Middle frontal gyrus (tissue), 1 donor: Measurements from ENCODE around the gene RAD51B.

Experiments
- DNase-seq: peaks from one replicate; pipeline ENCODE4 v3.0.0-alpha.2; 2015; ENCODE audit warnings: low spot score; ENCODE audit errors: extremely low spot score

The RAD51B gene

GRCh38 chr14:68644101-68644500, 824.5 kb downstream of the RAD51B start:
- no peak for DNase-seq

GRCh38 chr14:68645371-68645770, 825.8 kb downstream of the RAD51B start:
- no peak for DNase-seq

- DNase-seq = no peak
These were observed 830.1 kb downstream of the RAD51B start for GRCh38 chr14:68649476-68650189.

GRCh38 chr14:68650404-68650994, 830.9 kb downstream of the RAD51B start:
- DNase-seq = no peak

DNA sequence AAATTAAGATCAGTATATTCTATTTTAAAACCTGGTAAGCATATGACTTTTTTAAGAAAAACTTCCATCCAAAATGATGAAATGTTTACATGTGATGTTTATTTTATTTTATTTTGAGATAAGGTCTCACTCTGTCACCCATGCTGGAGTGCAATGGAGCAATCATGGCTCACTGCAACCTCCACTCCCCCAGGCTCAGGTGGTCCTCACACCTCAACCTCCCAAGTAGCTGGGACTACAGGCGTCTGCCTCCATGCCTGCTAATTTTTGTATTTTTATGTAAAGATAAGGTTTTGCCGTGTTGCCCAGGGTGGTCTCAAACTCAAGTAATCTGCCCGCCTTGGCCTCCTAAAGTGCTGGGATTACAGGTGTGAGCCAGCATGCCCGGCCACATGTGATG, 831.5 kb downstream of the RAD51B start:
- no peak for DNase-seq

DNA sequence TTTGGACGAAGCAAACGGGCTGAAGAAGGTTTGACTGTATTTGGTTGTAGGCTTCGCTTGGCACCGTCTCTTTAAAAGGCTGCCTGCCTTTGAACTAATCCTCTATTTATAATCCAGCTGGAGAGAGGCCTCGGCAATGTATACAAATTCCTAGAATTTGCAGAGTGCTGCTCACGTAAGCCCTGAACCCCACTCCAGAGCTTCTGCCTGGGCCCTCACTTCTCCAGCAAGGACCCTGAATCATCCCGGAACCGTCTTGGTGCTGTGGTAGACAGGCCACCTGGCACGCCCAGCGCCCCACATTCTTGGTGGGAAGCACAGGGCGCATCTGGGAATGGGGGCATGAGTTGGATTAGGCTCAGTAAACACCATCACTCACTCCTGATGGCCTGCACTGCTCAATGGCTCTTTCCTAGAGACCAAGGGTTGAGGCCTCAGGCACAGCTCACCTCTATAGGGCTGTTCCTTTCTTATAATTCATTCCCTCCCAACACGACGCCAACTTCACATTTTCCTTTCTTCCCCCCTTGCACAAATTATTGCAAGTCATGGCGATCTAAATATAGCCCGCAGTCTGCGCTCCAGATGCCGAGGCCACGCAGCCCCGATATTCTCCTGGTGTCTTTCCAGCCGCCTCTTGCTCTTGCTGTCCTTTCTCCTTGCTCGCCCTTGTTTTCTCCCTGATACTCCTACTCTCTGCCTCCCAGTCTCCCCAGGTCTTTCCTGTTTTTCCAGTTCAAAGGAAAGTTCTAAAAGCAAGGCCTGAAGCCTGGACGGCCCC, 832.3 kb downstream of the RAD51B start:
- DNase-seq = no peak

DNA sequence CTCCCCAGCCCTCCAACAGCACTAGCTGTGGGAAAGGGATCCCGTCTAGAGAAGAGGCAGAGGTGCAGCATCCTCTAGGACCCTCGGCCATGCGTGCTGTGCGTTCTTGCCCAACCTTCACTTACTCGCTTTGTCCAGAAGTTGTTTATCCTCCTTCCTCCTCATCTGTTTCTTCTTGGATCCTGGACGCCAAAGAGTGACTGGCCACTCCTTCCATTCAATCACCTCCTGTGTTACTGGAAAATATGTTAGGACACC, 832.8 kb downstream of the RAD51B start:
- no peak for DNase-seq

DNA sequence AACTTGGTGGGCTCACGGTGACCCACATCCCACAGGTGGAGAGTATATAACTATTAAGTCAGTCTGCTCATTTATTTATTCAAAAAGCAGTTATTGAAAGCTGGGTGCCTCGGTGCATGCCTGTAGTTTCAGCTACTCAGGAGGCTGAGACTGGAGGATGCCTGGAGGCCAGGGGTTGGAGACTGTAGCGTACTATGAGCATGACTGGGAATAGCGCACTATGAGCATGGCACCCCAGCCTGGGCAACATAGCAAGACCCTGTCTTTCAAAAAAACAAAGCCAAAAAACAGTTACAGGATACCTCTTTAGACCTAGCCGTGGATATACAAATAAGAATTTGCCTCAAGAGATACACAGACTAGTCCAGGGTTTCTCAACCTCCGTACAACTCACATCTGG, 833.5 kb downstream of the RAD51B start:
- DNase-seq = no peak

DNA sequence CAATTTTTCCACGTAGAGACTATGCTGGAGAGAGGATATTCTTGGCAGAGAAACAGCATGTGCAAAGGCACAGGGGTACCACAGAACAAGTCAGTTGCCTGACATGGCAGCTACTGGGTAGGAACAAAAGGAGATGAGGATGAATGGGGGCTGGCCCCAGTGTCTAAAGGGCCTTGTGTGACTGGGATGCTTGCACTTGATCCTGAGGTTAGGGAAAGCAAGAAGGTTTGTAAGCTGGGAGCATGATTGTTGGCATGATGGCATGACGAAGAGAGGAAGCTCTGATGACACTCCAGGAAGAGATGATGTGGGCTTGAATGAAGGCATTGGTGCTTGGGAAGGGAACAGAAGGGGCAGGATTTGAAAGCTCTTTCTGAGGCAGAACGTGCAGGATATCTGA, 834.2 kb downstream of the RAD51B start:
- no peak for DNase-seq

DNA sequence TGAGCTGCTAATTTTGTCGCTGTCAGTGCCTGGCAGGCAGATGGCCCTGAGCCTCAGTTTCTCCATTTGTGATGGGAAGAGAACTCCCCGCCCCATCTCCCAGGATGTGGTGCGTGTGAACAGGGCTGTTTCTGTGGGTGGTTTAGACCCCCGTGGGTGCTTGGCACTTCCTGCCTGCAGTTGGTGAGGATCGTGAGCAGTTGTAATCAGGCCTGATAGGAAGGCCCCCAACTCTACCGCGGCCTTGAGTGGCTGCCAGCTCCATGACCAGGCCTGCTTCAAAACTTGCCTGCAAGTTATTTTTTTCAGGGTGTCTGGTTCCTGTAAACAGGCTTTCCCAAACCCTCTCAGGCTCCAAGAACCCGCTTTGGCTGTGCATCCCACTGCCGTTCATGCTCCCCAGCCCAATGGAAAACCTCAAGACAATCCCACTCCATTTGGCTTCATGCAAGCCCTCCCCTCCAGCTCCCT, 834.9 kb downstream of the RAD51B start:
- no peak for DNase-seq

- DNase-seq = no peak
These were observed 835.6 kb downstream of the RAD51B start for GRCh38 chr14:68655021-68655831.

DNA sequence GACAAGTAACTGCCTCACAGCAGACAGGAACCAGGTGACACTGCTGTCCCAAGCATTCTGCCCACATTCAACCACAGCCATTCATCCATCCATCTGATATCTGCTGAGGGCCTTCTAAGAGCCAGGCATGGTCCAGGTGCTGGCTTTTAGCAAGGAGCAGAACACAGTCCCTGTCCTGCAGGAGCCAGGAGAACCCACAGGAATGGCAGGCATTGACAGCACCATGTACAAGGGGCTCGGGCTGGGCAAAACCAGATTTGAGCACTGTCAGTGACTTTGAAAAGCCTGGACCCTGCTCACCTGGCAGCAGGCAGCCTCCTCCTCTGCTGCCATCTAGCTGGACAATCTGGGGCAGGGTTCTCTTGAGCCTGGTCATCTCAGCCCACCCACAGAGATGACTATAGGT, 836.3 kb downstream of the RAD51B start:
- DNase-seq = no peak

DNA sequence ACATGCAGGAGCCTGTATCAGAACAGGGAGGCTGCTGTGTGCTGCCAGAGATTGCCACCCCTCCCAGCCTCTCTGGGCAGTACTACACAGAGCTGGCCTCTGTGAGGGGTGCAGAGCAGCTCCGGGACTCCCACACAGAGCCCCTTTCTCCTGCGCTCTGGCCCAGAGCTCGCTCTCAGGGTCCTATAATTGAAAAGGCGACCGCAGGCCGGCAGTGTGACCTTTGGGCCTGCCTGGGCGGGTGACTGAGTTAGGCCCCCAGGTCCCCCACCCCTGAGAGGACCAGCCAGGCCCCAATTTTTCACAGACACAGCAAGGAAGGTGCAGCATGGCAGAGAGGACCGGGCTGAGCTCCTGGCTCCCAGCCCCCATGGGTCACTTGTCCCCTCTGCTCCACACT, 836.9 kb downstream of the RAD51B start:
- DNase-seq = no peak

GRCh38 chr14:68657300-68658028, 837.9 kb downstream of the RAD51B start:
- DNase-seq = no peak

- no peak for DNase-seq
These were observed 838.5 kb downstream of the RAD51B start for GRCh38 chr14:68658029-68658509.

DNA sequence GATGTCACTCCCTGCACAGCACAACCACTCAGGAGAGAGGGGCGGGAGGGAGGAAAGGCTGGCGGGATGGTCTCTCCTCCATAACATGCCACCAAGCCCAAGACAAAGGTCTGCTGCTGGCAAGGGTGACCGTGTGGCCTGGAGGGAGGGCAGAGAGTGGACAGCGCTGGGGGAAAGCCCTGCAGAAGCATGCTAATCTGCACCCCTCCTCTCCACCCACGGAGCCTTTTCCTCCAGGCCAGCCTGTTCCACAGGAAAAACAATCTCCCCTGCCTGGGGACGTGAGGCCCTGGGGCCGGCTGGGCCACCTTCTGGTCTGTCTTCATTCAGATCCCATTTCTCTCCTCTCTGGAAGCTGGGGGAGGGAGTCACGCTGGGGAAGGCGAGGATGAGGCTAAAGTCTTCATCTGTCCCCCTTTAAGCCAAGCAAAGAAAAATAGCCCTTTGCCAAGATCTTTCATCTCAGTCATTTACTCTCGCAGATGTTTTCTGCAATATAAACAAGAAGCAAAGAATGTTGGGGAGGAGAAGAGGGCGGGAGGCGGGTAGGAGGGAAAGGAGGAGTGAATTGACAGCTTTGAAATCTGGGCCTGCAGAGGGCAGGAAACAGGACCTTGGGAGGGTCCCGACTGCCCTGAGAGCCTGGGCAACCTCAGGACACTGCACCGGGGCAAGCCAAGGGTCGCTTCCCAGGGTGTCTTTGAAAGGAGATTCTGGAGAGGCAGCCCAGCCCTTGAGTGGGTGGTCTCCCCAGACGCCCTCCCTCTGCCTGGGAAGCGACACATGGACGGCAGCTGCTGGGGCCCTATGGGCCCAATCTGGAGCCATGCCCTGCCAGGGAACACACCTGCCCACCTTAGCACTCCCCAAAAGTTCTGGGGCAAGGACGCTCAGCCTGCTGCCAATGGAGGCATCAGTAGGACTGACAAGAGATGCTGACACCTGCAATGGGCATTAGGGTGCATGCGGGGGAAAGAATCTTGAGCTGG, 839.7 kb downstream of the RAD51B start:
- no peak for DNase-seq

DNA sequence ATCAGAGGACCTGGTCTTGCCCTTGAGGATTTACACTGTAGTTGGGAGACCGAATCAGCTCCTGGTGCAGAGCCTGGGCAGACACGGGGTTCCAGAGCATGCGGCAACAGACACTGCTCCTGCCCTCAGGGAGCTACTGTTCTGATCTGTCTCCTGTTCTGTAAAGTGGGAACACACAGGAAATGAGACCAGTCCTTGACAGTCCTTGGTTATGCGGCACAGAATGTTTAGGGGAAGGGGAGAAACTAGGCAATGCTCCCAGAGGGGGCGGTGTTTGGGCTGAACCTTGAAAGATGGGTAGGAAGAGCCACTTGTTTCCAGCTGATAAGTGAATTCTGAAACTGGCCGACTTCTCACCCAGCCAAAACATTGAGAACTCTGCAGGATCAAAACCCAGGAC, 840.9 kb downstream of the RAD51B start:
- no peak for DNase-seq

DNA sequence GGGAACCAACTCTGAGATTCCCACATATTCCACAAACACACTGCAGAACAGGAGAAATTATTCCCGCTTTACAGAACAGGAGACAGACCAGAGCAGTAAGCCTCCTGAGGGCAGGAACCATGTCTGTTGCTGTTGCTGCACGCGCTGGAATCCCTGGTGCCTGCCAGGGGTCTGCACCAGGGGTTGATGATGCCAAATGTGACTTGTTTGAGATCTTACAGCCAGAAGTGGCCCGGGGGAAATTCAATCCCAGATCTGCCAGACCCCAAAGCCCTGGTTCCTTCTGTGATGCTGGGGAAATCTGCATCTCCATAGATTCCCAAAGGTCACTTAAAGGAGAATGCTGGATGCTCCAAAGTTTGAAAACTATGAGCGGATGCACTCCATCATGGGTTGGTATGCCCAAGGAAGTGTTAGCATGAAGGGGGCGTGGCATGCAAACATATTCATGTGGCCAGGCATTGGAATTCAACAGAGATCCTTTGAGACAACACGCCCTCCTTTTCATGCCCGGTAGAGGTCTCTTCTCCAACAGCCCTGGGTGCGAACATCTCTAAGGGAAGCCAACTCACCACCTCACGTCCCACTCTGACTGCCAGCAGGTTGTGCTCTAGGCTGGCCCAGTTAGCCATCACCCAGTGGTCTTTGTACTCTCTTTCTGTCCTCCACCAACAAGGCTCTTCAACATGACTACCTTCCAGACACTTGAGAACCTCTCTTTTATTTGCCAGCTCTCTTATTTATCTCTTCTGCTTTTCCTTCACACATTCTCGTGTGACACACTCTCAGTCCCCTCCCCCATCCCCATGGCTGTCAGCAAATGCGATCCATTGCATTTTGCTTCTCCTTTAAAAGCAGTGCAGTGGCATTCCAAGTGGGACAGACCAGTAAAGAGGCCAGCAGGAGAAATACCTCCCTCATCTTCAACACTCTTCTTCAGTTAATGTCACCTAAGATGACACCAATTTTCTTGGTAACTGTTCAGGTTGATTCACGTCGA, 841.9 kb downstream of the RAD51B start:
- DNase-seq = no peak

- no peak for DNase-seq
These were observed 842.8 kb downstream of the RAD51B start for GRCh38 chr14:68662392-68662791.
